DMS114 treated with DMSO at 0.1 percent for 48 hours (cell line): ENCODE data around the gene HSPG2.

ENCODE experiments used
- DNase-seq: peaks from one replicate; lab custom pipeline; 2025; ENCODE audit not compliant: unreplicated experiment; lab: John Stamatoyannopoulos, UW

HSPG2 gene

DNA sequence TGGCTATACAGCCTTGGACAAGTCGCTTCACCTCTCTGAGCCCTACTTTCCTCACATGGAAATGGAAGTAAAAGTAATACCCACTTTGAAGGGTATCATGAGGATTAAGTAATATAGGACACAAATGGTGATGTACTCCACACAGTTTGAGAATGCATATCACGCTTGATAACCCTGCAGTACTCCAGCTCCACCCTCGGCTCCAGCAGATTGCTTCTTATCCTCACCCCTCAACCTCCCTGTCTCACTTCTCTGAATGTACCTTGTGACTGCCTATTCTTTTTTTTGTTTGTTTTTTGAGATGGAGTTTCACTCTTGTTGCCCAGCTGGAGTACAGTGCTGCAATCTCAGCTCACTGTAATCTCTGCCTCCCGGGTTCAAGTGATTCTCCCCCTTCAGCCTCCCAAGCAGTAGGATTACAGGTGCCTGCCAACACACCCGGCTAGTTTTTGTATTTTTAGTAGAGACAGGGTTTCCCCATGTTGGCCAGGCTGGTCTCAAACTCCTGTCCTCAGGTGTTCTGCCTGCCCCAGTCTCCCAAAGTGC, 69.6 kb downstream of the HSPG2 start:
- no peak for DNase-seq

DNA sequence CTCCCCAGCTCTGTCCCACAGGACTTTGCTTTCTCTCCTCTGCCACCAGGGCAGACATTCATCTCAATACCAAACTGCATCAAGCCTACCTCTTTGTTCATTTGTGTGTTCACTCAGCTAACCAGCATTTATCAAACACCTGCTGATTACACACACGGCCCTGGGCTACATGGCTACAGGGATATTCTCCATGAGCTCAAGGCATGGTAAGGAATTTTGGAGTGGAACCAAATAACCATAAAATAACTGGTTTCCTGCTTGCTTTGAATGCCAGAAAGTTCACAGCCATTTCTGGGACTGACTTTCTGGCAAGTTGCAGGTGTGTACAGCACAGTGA, 70.4 kb downstream of the HSPG2 start:
- DNase-seq: no peak

DNA sequence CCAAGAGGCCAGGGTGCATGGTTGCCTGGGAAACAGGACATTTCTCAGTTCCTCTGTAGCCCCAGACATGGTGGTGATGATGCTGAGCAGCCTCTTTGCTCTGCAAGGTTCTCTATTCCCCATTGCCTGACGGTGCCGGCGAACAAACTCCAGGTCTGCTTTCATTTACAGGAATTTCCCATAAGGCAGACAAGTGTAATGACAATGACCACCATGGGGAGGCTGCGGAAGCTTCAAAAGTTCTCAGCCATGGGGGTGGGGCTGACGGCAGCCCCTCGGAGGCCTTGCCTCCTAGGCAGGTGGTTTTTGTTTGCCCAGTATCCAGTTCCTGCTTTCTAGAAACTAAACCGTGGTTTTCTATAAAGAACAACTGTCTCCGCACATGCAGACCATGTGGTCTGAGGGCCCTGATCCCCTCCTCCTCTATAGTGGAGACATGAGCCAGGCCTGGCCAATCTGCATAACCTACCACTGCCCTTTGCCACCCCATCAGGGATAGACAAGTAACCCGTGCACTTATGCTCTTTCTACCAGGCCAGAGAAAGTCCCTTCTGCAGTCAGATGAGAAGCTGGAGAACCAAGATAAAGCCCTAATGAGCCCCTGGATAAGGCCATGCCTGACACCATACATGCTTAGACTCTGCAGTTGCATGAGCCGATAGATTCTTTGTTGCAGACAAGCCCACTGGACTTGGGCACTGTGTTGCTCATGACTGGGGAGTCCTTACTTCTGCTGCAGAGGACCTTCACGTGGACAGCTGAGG, 71.0 kb downstream of the HSPG2 start:
- DNase-seq: no peak

DNA sequence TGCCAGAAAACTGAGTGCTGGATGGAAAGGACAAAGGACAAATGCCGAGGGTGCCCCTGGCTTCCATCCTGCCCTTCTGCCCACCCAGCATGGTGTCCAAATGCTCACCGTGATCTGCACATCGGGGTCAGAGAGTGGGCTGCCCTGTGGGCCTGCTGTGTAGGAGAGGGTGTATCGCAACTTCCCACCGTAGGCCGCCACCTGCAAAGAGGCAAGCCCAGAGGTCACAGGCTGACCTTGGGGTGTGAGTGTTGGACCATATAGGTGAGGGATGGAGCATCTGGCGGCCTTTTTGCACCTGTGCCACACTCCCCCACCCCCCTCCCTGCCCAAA, 71.5 kb downstream of the HSPG2 start:
- no peak for DNase-seq

DNA sequence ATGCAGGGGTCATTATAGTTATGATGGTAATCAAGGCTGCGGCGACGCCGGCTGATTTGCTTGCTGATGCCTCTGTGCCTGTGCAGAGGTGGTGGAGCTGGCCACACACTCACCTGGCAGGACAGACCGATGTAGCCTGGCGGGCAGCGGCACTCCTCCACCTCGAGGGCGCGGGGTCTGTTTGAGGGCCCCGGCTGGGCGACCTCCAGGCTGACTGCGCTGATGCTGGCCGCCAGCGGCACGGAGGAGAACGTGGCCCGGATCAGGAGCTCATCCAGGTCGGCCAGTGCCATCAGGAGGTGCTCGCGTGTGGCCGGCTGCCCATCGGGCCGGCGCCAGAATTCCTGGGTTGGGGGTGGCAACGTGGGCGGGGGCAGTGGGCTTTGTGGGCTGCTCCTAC, 72.4 kb downstream of the HSPG2 start:
- no peak for DNase-seq

DNA sequence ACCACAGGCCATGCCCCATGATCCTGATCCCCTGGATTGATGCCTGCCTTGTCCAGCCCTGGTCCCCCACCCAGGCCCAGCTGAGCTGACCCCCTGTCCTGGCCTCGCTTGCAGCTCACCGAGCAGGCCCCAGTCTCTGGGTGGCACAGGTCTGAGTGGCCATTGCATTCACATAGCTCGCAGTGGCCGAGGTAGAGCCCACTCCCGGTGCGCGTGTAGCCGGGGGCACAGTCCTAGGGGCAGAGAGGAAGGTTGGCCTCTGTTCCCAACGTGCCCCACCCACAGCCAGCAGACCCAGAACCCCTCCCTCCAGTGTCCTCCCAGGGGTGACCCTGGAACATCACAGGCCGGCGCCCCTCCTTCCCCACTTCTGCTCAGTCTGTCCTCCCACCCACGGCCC, 73.1 kb downstream of the HSPG2 start:
- DNase-seq: no peak

DNA sequence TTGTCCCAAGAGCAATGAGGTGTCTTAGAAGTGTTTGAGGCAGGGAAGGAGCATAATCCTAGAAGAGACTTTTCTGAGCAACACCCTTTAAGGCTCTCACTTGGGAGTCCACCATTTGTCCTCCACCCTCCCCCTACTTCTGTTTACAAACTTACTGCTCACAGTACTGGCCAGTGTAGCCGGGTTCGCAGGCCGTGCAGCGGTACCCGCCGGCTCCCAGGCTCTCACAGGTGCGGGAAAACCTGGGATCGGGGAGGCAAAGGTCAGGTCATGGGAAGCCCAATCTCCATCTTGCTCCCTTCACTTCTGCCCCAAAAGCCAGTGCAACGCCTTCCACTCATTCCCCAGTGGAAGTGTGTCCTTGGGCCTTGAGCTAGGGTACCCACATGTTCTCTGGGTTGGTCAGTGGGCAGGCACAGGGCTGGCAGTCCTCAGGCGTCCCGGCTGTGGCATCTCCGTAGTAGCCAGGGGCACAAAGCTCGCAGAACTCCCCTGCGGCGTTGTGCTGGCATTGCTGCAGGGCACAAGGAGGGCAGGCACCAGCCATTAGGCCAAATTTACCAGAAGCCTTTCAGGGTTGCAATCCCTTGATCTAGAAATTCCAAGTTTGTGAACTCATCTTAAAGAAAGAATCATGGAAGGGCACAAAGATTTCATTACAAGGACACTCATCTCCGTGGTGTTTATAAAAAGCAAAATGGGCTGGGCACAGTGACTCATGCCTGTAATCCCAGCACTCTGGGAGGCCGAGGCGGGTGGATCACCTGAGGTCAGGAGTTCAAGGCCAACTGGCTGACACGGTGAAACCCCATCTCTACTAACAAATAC, 75.3 kb downstream of the HSPG2 start:
- DNase-seq: no peak

DNA sequence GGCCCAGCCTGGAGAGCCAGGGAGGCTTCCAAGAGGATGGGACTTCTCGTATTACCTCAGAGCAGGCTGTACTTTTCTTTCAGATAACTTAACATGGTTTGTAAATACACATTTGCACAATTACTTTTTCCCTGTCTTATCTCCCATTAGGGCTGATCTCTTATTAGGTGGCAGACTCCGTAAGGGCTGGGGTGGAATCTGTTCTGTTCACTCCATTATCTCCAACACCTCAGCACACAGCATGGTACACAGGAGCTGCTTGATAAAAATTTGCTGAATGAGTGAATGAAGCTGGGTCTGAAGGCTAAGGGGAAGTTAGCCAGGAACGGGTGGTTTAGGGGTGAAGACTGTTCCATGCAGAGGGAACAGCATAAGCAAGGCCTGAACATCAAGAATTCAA, 76.1 kb downstream of the HSPG2 start:
- DNase-seq: no peak

DNA sequence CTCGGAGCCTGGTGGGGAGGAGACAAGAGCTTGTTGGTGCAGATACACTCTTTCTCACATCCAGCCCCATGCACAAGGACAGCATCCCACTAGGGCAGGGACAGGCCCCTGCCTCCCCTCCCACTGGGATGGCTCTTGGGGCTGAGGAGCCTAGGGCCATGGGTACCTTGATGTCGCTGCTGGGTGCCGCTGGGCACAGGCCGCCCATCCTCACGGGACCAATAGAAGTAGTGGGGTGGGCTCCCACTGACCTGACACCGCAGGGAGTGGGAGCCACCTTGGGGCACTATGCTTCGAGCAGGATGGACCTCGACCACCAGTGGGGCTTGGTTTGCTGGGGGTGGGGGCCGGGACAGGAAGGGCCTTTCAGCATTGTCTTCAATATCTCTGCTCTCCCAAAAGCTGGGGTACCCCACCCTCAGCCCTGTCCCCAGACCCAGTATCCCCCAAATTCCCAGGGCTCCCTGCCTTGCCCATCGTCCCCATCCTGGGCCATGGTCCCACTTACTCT, 77.4 kb downstream of the HSPG2 start:
- DNase-seq: no peak

DNA sequence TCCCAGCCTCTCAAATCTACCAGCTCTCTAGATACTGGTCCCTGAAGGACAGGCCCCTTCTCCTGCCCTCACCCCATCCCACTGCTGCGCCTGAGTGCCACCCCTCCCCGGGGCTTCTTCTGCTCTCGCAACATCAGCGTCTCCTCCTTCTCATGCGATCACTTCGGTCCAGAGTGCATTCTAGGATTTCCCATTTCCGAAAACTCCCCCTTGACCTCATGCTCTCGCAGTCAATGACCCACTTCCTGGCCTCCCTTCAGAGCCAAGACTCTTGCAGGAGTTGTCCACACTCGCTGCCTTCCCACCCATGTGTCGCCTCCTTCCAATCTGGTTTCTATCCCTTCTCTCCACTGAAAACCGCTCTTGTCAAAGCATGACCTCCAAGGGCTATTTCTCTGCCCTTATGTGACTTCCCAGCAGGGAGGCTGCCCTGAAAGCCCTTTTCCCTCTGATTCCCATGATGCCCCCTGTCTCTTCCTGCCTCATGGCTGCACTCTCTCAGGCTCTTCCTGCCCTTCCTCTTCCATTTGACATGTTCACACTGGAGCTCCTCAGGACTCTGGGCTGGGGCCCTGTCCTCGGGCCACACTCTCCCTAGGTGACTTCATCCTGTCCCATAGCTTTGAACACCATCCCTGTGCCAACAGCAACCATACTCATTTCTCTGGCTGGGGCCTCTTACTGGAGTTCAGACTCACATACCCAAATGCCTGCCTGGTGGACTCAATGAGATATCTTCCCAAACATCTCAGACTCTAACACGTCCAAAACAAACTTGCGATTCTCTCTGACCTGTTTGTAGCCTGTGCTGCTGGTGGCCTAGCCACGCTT, 79.1 kb downstream of the HSPG2 start:
- DNase-seq: no peak

DNA sequence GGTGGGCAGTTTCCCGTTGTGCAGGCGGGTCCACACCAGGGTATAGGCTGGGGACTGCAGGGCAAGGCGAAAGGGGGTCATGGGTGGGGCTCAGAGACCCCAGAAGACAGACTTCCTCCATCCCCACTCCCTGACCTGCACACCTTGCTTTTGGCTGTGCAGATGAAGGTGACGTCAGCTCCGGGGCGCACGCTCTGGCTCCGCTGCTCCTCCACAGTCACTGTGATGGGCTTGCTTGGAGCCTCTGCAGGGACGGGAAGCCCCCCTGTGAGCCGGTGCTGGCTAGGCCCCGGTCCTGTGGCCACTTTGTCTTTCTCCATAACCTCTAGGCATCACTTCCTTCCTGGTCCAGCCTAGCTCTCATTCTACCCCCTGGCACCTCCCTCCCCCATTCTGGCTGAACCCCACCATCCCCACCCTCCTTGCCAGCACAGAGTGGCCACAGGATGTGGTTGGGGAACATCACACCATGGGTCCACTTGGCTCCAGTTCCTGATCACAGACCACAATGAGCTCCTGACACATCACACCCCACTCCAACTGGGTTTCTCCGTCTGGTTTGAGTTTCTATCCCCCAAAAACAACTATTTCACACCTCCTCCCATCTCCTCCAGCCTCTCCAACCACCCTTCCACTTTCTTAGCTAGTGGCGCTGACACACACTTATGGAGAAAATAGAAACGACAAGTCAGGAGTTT, 79.8 kb downstream of the HSPG2 start:
- no peak for DNase-seq

DNA sequence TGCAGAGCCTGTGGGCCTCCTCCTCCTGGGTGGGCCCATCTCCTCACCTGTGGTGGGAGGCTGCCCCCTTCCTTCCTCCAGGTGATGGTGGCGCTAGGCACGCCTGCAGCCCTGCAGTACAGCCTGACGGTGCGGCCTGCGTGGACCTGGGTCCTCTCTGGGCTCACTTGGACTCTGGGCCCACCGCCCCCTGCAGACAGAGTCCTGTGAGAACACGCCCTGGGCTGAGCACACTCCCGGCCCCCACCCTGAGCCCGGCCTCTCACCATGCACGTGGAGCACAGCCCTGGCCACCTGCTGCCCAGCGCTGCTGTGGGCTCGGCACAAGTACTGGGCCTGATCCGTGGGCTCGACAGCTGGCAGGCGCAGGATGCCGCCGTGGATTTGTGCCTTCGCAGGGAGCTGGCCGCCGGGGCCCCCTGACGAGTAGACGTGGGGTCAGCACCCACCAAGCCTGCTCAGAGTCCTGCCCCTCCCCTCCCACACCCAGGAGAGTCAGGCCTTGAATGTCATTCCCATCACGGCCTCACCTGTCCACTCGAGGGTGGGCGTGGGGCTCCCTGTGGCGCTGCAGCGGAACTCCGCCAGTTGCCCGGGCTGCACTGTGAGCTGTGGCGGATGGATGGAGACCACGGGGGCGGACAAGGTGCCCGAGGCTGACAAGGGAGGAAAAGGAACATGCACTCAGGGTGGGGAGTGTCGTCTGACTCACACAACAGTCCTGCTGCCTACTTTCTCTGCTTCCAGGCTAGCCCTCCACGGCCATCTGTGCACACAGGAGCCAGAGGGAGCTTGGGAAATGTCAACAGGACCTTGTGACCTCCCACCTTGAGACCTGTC, 81.6 kb downstream of the HSPG2 start:
- no peak for DNase-seq

DNA sequence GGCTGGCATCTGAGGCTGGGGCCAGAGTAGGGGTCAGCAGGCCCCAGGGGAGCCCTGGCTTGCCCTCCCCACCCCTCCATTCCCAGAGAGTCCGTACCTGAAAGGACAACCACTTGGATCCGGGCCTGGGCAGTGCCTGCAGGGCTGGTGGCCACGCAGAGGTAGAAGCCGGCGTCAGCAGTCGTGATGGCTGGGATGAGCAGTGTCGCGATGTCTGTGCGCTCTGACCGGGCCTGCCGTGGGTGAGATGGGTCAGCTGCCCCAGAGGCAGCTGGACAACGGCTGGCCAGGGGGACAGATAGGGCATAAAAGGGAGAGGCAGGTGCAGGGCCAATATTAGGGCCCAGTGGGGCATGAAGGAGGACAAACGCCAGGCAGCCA, 82.4 kb downstream of the HSPG2 start:
- no peak for DNase-seq

DNA sequence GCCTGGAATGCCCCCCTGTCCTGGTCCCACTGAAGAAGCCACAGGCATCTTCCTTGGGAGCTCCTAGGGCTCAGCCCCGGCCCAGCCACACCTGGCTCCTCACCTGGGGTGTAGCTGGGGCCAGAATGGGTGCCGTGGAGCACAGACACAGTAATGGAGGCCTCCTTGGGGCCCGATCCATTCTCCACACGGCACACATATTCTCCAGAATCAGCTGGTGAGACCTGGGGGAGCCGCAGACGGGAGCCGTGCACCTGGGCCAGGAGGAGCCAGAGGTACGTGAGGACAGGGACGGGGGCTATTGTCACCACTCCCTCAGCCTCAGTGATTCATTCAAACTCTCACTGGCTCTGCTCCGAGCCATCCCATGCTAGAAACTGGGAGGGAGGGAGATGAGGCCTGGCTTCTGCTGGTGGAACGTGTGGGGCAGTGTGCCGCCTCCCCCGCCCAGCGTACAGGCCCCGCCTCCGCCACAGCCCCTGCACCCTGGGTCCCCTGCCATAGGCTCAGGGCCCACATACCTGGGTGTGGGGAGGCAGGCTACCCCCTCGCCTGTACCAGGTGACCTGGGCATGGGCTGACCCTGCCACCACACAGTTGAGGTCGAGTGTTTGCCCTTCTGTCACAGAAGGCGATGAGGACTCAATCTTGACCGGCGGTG, 82.9 kb downstream of the HSPG2 start:
- DNase-seq: no peak

DNA sequence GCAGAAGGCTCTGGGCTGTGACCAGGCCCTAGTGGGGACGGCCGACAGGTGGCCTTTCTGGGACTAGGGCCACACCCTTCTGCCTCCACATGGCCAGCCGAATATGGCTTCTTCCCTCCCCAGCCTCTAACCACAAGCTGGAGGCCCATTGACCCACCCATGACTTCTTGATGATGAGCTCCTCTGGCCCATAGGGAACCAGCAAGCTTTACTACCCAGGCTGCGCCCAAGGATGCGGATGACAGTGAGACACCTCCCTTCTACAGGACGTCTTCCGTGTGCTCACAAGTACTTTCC, 84.0 kb downstream of the HSPG2 start:
- no peak for DNase-seq

DNA sequence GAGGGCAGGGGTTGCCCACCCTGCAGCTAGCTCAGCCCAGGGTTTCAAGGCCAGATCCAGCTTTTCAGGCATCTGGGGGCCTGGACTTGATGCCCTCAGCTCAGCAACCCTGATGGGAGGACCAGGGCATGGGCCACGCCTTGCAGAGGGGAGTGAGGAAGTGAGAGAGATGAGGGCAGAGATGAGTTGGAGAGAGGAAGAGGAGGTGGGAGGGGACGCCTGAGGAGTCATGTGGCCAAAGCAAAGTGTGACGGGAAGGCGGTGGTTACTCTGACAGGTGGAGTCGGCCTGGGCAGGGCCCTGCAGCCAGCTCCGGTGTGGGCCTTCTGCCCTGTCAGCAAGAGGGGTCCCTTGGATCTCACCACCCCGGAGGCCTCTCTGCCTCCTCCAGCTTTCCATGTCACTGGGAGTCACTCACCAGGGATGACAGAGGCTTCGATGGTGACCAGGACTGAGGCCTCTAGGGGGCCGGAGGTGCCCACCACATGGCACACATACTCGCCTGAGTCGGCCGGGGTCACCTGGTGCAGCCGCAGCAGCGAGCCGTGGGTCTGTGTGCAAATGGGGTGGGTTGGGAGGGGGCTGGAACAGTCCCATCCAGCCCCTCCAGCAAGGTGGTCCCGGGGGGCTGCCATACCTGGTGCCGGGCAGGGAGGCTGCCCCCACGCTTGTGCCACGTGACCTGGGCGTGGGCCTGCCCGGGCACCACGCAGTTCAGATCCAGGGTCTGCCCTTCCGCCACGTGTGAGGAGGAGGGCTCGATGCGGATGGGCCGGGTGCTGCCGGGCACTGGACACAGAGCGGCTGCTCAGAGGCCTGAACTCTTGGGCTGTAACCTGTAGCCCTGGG, 84.6 kb downstream of the HSPG2 start:
- no peak for DNase-seq

DNA sequence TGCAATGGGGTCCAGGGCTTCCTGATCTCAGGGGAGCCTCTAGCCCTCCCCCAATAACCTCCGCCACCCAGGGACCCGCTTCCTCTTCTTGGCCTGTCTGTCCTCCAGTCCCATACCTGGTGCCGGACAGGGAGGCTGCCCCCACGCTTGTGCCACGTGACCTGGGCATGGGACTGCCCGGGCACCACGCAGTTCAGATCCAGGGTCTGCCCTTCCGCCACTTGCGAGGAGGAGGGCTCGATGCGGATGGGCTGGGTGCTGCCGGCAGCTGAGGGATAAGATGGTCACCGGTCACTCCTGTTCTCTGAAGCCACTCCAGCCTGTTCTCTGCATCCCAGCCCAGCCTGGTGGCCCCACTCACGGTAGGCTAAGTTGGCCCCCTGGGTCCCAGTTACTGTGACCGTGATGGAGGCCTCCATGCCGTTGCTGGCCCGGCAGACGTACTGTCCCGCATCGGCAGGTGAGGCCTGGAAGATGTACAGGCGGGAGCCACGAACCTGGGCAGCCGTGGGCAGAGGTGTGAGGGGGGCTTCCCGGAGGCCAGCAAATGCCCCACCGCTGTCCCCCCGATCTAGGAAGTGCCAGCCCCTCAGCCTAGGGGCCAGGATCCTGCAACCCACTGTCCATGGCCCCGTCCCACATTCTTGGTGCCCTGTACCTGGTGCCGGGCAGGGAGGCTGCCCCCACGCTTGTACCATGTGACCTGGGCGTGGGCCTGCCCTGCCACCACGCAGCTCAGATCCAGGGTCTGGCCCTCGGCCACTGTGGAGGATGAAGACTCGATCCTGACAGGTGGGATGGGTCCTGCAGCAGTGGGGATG, 85.5 kb downstream of the HSPG2 start:
- no peak for DNase-seq
